ENCODE measurements around the gene MRGPRF. TPM values are rescaled to one million over a fixed set of nuclear protein-coding genes. Genes with fewer than 3 reads are reported as not detected.
A peak's percentile ranks its signal among the peaks of the same experiment; 100 is the strongest.

Gene MRGPRF
- total RNA-seq, 1 experiment from 2014 or later, result 0.51 TPM

- Histone ChIP-seq H3K4me1 (no peaks in the 10 kb centered on the region; the same call in 1 of the 2 replicates), H3K9me3 (replicated peaks) (no peaks in the 10 kb centered on the region), H3K4me3 (no peak overlapping the region), H3K36me3 (no peaks in the 10 kb centered on the region), H3K27me3 (no peaks in the 10 kb centered on the region), H3K27ac (no peak overlapping the region)
- DNase-seq, result no peak
These were observed 45.9 kb downstream of the MRGPRF start for GRCh38 chr11:68966894-68967780.

- peak; percentile 24 to 45 for DNase-seq
- no peaks in the 10 kb centered on the region for H3K9me3 ChIP-seq (replicated peaks)
- no peaks in the 10 kb centered on the region for H3K36me3 ChIP-seq
- no peaks in the 10 kb centered on the region; the same call in 1 of the 2 replicates for H3K4me1 ChIP-seq
- no peak overlapping the region for H3K4me3 ChIP-seq
- H3K27me3 ChIP-seq, result no peaks in the 10 kb centered on the region
- no peak overlapping the region for H3K27ac ChIP-seq
These were observed 46.9 kb downstream of the MRGPRF start for GRCh38 chr11:68965901-68966853.

- DNase-seq, result no peak
- H3K4me3 ChIP-seq, result no peak overlapping the region
- H3K4me1 ChIP-seq, result no peaks in the 10 kb centered on the region; the same call in 1 of the 2 replicates
- H3K36me3 ChIP-seq, result no peaks in the 10 kb centered on the region
- H3K27ac ChIP-seq, result no peak overlapping the region
- no peaks in the 10 kb centered on the region for H3K9me3 ChIP-seq (replicated peaks)
- H3K27me3 ChIP-seq, result no peaks in the 10 kb centered on the region
These were observed 49.3 kb downstream of the MRGPRF start for GRCh38 chr11:68963779-68964178.

GRCh38 chr11:68962527-68963250 lies 50.4 kb downstream of the MRGPRF start:
- Histone ChIP-seq H3K27ac (no peak overlapping the region), H3K36me3 (no peaks in the 10 kb centered on the region), H3K27me3 (no peaks in the 10 kb centered on the region), H3K4me1 (no peaks in the 10 kb centered on the region; the same call in 1 of the 2 replicates), H3K9me3 (replicated peaks) (no peaks in the 10 kb centered on the region), H3K4me3 (no peak overlapping the region)
- peak in 1 of 2 experiments; percentile 42 for DNase-seq

- Histone ChIP-seq H3K9me3 (replicated peaks) (no peaks in the 10 kb centered on the region), H3K27ac (no peak overlapping the region), H3K27me3 (no peaks in the 10 kb centered on the region), H3K4me1 (no peaks in the 10 kb centered on the region; the same call in 1 of the 2 replicates), H3K4me3 (no peak overlapping the region), H3K36me3 (no peaks in the 10 kb centered on the region)
- DNase-seq, result no peak
These were observed 51.8 kb downstream of the MRGPRF start for GRCh38 chr11:68961245-68961644.

GRCh38 chr11:68960294-68961071 lies 52.6 kb downstream of the MRGPRF start:
- Histone ChIP-seq H3K36me3 (no peaks in the 10 kb centered on the region), H3K4me3 (no peak overlapping the region), H3K4me1 (no peaks in the 10 kb centered on the region), H3K27ac (no peak overlapping the region), H3K27me3 (no peaks in the 10 kb centered on the region), H3K9me3 (replicated peaks) (no peaks in the 10 kb centered on the region)
- DNase-seq, result no peak

- no peak overlapping the region for H3K27ac ChIP-seq
- H3K27me3 ChIP-seq, result no peaks in the 10 kb centered on the region
- no peak for DNase-seq
- no peaks in the 10 kb centered on the region for H3K36me3 ChIP-seq
- no peak overlapping the region for H3K4me3 ChIP-seq
- H3K4me1 ChIP-seq, result no peaks in the 10 kb centered on the region
- no peaks in the 10 kb centered on the region for H3K9me3 ChIP-seq (replicated peaks)
These were observed 53.4 kb downstream of the MRGPRF start for GRCh38 chr11:68959465-68960293.

- Histone ChIP-seq H3K4me1 (no peaks in the 10 kb centered on the region), H3K36me3 (no peaks in the 10 kb centered on the region), H3K4me3 (no peak overlapping the region), H3K9me3 (replicated peaks) (no peaks in the 10 kb centered on the region), H3K27ac (no peak overlapping the region), H3K27me3 (no peaks in the 10 kb centered on the region)
- DNase-seq, result no peak
These were observed 54.8 kb downstream of the MRGPRF start for GRCh38 chr11:68958211-68958610.

- no peak overlapping the region for H3K4me3 ChIP-seq
- H3K4me1 ChIP-seq, result no peaks in the 10 kb centered on the region
- H3K27me3 ChIP-seq, result no peaks in the 10 kb centered on the region
- no peak overlapping the region for H3K27ac ChIP-seq
- DNase-seq, result no peak
- no peaks in the 10 kb centered on the region for H3K9me3 ChIP-seq (replicated peaks)
- H3K36me3 ChIP-seq, result no peaks in the 10 kb centered on the region
These were observed 56.3 kb downstream of the MRGPRF start for GRCh38 chr11:68956547-68957254.

GRCh38 chr11:68956142-68956541 lies 56.9 kb downstream of the MRGPRF start:
- DNase-seq, result peak in 1 of 2 experiments; percentile 19

GRCh38 chr11:68955607-68955958 lies 57.5 kb downstream of the MRGPRF start:
- no peak overlapping the region for H3K4me3 ChIP-seq
- no peak for DNase-seq
- H3K27me3 ChIP-seq, result no peaks in the 10 kb centered on the region
- no peaks in the 10 kb centered on the region for H3K9me3 ChIP-seq (replicated peaks)
- no peaks in the 10 kb centered on the region for H3K36me3 ChIP-seq
- H3K27ac ChIP-seq, result no peak overlapping the region
- H3K4me1 ChIP-seq, result no peaks in the 10 kb centered on the region

More at GRCh38 chr11:68956142-68956541, 56.9 kb downstream of the MRGPRF start:
- H3K9me3 ChIP-seq (replicated peaks), result no peaks in the 10 kb centered on the region
- H3K27ac ChIP-seq, result no peak overlapping the region
- H3K4me3 ChIP-seq, result no peak overlapping the region
- H3K4me1 ChIP-seq, result no peaks in the 10 kb centered on the region
- H3K36me3 ChIP-seq, result no peaks in the 10 kb centered on the region
- H3K27me3 ChIP-seq, result no peaks in the 10 kb centered on the region

GRCh38 chr11:68954836-68955606 lies 58.0 kb downstream of the MRGPRF start:
- no peak for DNase-seq
- H3K4me1 ChIP-seq, result no peaks in the 10 kb centered on the region
- H3K4me3 ChIP-seq, result no peak overlapping the region
- no peaks in the 10 kb centered on the region for H3K36me3 ChIP-seq
- H3K9me3 ChIP-seq (replicated peaks), result no peaks in the 10 kb centered on the region
- no peaks in the 10 kb centered on the region for H3K27me3 ChIP-seq
- H3K27ac ChIP-seq, result no peak overlapping the region

Data from SJCRH30 (cell line).